Measurements from ENCODE around the gene SRPX2. TPM values are rescaled to one million over a fixed set of nuclear protein-coding genes. Genes with fewer than 3 reads are reported as not detected.

The SRPX2 gene
- total RNA-seq, 1 experiment from 2014 or later, result 2.4 TPM

DNA sequence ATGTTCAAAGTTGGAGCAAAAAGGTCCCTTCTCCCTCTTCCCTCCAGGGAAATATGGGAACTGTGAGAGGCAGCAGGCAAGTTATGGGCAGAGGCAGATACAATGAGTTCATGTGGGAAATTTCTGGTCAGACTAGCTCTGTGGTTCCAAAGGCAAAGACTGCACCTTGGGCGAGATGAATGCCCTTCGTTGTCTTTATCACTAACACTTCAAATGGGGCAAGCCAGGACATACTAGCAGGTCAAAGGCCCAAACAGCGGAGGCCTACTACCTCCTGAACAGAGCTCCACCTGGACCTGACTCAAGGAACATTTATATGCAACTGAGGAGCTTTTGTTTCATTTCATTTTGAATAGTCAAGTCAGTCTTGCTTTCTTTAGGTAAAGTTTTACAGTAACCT is 29.0 kb downstream of the SRPX2 start:
- TF ChIP-seq JUND (IDR thresholded peaks at IDR 0.05) (no peak), EZH2 (IDR thresholded peaks at IDR 0.05) (no peak), ZFX (IDR thresholded peaks at IDR 0.05) (no peak), CBX3 (IDR thresholded peaks at IDR 0.05; ENCODE audit: low read depth) (no peak), FOSL1 (IDR thresholded peaks at IDR 0.05; ENCODE audit: low read depth) (no peak), POLR2A (IDR thresholded peaks at IDR 0.05; ENCODE audit: borderline replicate concordance, extremely low read depth, insufficient read depth, insufficient read length) (no peak), ZNF274 (IDR thresholded peaks at IDR 0.05; ENCODE audit: low read depth, low read length) (no peak), CEBPB (IDR thresholded peaks at IDR 0.05; ENCODE audit: low read depth) (no peak), SRF (IDR thresholded peaks at IDR 0.05; ENCODE audit: low read depth) (no peak), SP1 (IDR thresholded peaks at IDR 0.05; ENCODE audit: low read depth) (no peak), POLR2AphosphoS5 (IDR thresholded peaks at IDR 0.05; ENCODE audit: low read depth, low read length) (no peak), TCF7L2 (IDR thresholded peaks at IDR 0.05; ENCODE audit: borderline replicate concordance, extremely low read depth, insufficient read depth, insufficient read length) (no peak), ZBTB33 (IDR thresholded peaks at IDR 0.05; ENCODE audit: extremely low read depth, insufficient replicate concordance, low read length) (no peak), RAD21 (IDR thresholded peaks at IDR 0.05; ENCODE audit: low read depth) (no peak), ELF1 (IDR thresholded peaks at IDR 0.05; ENCODE audit: borderline replicate concordance, low read depth) (no peak), EZH2phosphoT487 (IDR thresholded peaks at IDR 0.05; ENCODE audit: borderline replicate concordance) (no peak), SIN3A (IDR thresholded peaks at IDR 0.05; ENCODE audit: low read depth) (no peak)
- TF ChIP-seq, protein P1, sequence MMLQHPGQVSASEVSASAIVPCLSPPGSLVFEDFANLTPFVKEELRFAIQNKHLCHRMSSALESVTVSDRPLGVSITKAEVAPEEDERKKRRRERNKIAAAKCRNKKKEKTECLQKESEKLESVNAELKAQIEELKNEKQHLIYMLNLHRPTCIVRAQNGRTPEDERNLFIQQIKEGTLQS (IDR thresholded peaks at IDR 0.05), result no peak
- TF ChIP-seq, protein P2, sequence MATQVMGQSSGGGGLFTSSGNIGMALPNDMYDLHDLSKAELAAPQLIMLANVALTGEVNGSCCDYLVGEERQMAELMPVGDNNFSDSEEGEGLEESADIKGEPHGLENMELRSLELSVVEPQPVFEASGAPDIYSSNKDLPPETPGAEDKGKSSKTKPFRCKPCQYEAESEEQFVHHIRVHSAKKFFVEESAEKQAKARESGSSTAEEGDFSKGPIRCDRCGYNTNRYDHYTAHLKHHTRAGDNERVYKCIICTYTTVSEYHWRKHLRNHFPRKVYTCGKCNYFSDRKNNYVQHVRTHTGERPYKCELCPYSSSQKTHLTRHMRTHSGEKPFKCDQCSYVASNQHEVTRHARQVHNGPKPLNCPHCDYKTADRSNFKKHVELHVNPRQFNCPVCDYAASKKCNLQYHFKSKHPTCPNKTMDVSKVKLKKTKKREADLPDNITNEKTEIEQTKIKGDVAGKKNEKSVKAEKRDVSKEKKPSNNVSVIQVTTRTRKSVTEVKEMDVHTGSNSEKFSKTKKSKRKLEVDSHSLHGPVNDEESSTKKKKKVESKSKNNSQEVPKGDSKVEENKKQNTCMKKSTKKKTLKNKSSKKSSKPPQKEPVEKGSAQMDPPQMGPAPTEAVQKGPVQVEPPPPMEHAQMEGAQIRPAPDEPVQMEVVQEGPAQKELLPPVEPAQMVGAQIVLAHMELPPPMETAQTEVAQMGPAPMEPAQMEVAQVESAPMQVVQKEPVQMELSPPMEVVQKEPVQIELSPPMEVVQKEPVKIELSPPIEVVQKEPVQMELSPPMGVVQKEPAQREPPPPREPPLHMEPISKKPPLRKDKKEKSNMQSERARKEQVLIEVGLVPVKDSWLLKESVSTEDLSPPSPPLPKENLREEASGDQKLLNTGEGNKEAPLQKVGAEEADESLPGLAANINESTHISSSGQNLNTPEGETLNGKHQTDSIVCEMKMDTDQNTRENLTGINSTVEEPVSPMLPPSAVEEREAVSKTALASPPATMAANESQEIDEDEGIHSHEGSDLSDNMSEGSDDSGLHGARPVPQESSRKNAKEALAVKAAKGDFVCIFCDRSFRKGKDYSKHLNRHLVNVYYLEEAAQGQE (IDR thresholded peaks at IDR 0.05; ENCODE audit: low read depth), result no peak
- Histone ChIP-seq H3K9me3 (ENCODE audit: control insufficient read depth in 1 of 2, insufficient read depth in 1 of 2, low read depth in 1 of 2, low read length in 2 of 2) (no peaks in the 10 kb centered on the region), H3K27ac (ENCODE audit: low read depth, low read length) (no peak overlapping the region), H3K27me3 (ENCODE audit: insufficient read depth, low read length) (no peaks in the 10 kb centered on the region), H3K4me2 (ENCODE audit: low read length) (no peak overlapping the region), H3K4me1 (ENCODE audit: control insufficient read depth in 1 of 2, insufficient read depth in 2 of 2, low read length in 2 of 2) (peaks cover 0 to 31% of the 10 kb centered on the region in 2 experiments; a peak in 3 of 4 replicates), H3K9ac (ENCODE audit: low read length) (no peak overlapping the region), H2AFZ (ENCODE audit: low read depth, low read length, poor library complexity, severe bottlenecking) (no peak overlapping the region), H3K4me3 (replicated peaks in 1 of 2; ENCODE audit: low read depth in 1 of 2, low read length in 2 of 2) (no peak overlapping the region), H4K20me1 (ENCODE audit: insufficient read depth) (no peaks in the 10 kb centered on the region), H3K79me2 (ENCODE audit: insufficient read depth, low read length) (no peaks in the 10 kb centered on the region), H3K9me2 (ENCODE audit: insufficient read depth) (no peaks in the 10 kb centered on the region), H3K36me3 (ENCODE audit: control insufficient read depth in 1 of 2, insufficient read depth in 2 of 2, low read length in 2 of 2) (no peaks in the 10 kb centered on the region)
- no TSS peak for BruUV-seq (replicated peaks)
- CTCF ChIA-PET, result interaction anchor here (5.1 kb wide), 1 partner anchor 95 kb away, joined by 34 read pairs; no protein-coding TSS in a partner anchor
- ATAC-seq (no peak), DNase-seq (ENCODE audit: low read depth, low spot score) (no peak)
- intact Hi-C loops (cut with micrococcal nuclease), result no loop called here
- RAD21 ChIA-PET (ENCODE audit: low non-redundant PET in 1 of 2, low total read pairs in 2 of 2, uncharacterized antibody in 2 of 2, unreplicated experiment in 2 of 2), result no interaction called here
- POLR2A ChIA-PET, result no interaction called here

Measured in HCT116 (cell line).